Measurements from ENCODE around the gene TPR. TPM values are rescaled to one million over a fixed set of nuclear protein-coding genes. Genes with fewer than 3 reads are reported as not detected.
A peak's percentile ranks its signal among the peaks of the same experiment; 100 is the strongest.

TPR gene
- total RNA-seq, 4 donors from 2014 or later, result 90.4 to 108 (median 104) TPM

- intact Hi-C loops (cut with DNase I), result no loop called here
- Histone ChIP-seq H3K27me3 (no peaks in the 10 kb centered on the region), H3K9me3 (no peaks in the 10 kb centered on the region), H3K4me3 (replicated peaks in 1 of 3) (no peak overlapping the region), H3K27ac (no peak overlapping the region), H3K36me3 (no peaks in the 10 kb centered on the region), H3K4me1 (no peaks in the 10 kb centered on the region)
- 48 to 53% methylated on average over 6 of the region's 6 CpGs for whole genome bisulfite sequencing, 2 donors
- TF ChIP-seq CTCF (IDR thresholded peaks at IDR 0.05) (peak in 3 of 6 experiments; percentile 10 to 49 (median 27)), POLR2A (IDR thresholded peaks at IDR 0.05) (no peak)
- DNase-seq, result no peak
Observed at GRCh38 chr1:186304982-186305949, 69.8 kb downstream of the TPR start.

GRCh38 chr1:186303911-186304310 lies 71.1 kb downstream of the TPR start:
- 65 to 73% methylated on average over 2 of the region's 2 CpGs for WGBS, 2 donors
- Histone ChIP-seq H3K27me3 (no peaks in the 10 kb centered on the region), H3K27ac (no peak overlapping the region), H3K4me3 (replicated peaks in 1 of 3) (no peak overlapping the region), H3K36me3 (no peaks in the 10 kb centered on the region), H3K9me3 (no peaks in the 10 kb centered on the region), H3K4me1 (no peaks in the 10 kb centered on the region)
- intact Hi-C loops (cut with DNase I), result no loop called here
- TF ChIP-seq POLR2A (IDR thresholded peaks at IDR 0.05) (no peak), CTCF (IDR thresholded peaks at IDR 0.05) (no peak)
- DNase-seq, result no peak

GRCh38 chr1:186302381-186302920 lies 72.6 kb downstream of the TPR start:
- 84 to 87% methylated on average over 3 of the region's 3 CpGs for WGBS, 2 donors
- Histone ChIP-seq H3K9me3 (no peaks in the 10 kb centered on the region), H3K27ac (no peak overlapping the region)

GRCh38 chr1:186301448-186301847 lies 73.6 kb downstream of the TPR start:
- Histone ChIP-seq H3K4me3 (replicated peaks in 1 of 3) (no peak overlapping the region), H3K27ac (no peak overlapping the region), H3K36me3 (no peaks in the 10 kb centered on the region), H3K27me3 (no peaks in the 10 kb centered on the region), H3K9me3 (no peaks in the 10 kb centered on the region), H3K4me1 (no peaks in the 10 kb centered on the region)
- intact Hi-C loops (cut with DNase I), result no loop called here
- TF ChIP-seq POLR2A (IDR thresholded peaks at IDR 0.05) (no peak), CTCF (IDR thresholded peaks at IDR 0.05) (no peak)
- WGBS, 2 donors, result 87 to 92% methylated on average over 7 of the region's 7 CpGs
- no peak for DNase-seq

More at GRCh38 chr1:186302381-186302920, 72.6 kb downstream of the TPR start:
- TF ChIP-seq POLR2A (IDR thresholded peaks at IDR 0.05) (no peak), CTCF (IDR thresholded peaks at IDR 0.05) (no peak)
- no peaks in the 10 kb centered on the region for H3K27me3 ChIP-seq
- no peaks in the 10 kb centered on the region for H3K36me3 ChIP-seq
- H3K4me1 ChIP-seq, result no peaks in the 10 kb centered on the region
- intact Hi-C loops (cut with DNase I), result no loop called here
- DNase-seq, result no peak
- H3K4me3 ChIP-seq (replicated peaks in 1 of 3), result no peak overlapping the region

GRCh38 chr1:186300056-186300455 lies 75.0 kb downstream of the TPR start:
- intact Hi-C loops (cut with DNase I), result no loop called here
- H3K9me3 ChIP-seq, result no peaks in the 10 kb centered on the region
- TF ChIP-seq CTCF (IDR thresholded peaks at IDR 0.05) (no peak), POLR2A (IDR thresholded peaks at IDR 0.05) (no peak)
- WGBS, 2 donors, result 82 to 88% methylated on average over 6 of the region's 6 CpGs
- DNase-seq, result no peak
- H3K27me3 ChIP-seq, result no peaks in the 10 kb centered on the region
- H3K36me3 ChIP-seq, result no peaks in the 10 kb centered on the region
- H3K4me1 ChIP-seq, result no peaks in the 10 kb centered on the region
- H3K4me3 ChIP-seq (replicated peaks in 1 of 3), result no peak overlapping the region
- no peak overlapping the region for H3K27ac ChIP-seq
